Dermis microvascular lymphatic vessel endothelial cell (primary cell): ENCODE measurements around the gene ADGRA3. TPM values are rescaled to one million over a fixed set of nuclear protein-coding genes. Genes with fewer than 3 reads are reported as not detected.
A peak's percentile ranks its signal among the peaks of the same experiment; 100 is the strongest.
"Not testable (repeated sequence)": the region's sequence is repeated elsewhere in the genome, so short reads cannot be mapped to it uniquely, and the experiment has no call there.

Experiments
- DNase-seq, 2 donors: peaks; one replicate each; pipeline versions ENCODE4 v3.0.0 to v3.0.0-alpha.2; 2010; ENCODE audit warnings: low read depth in 2 of 2
- total RNA-seq: library from RNA; depleted of rRNA; stranded (reverse); fragments of >200 nt; gene quantifications from 2 replicates; pipeline ENCODE4 v1.2.1, GENCODE V29; 2014

Gene ADGRA3
- total RNA-seq, 1 donor from 2014 or later: 8.6 TPM

- DNase-seq: no peak
These were observed 37.4 kb downstream of the ADGRA3 start for GRCh38 chr4:22478426-22478825.

GRCh38 chr4:22477813-22478182 lies 38.1 kb downstream of the ADGRA3 start:
- DNase-seq: no peak

GRCh38 chr4:22477136-22477812 lies 38.6 kb downstream of the ADGRA3 start:
- DNase-seq: no peak

GRCh38 chr4:22476011-22476410 lies 39.9 kb downstream of the ADGRA3 start:
- DNase-seq: no peak

- not testable (repeated sequence) for DNase-seq
These were observed 40.6 kb downstream of the ADGRA3 start for GRCh38 chr4:22475311-22475646.

GRCh38 chr4:22474636-22475310 lies 41.1 kb downstream of the ADGRA3 start:
- DNase-seq: peak in 1 of 2 donors; percentile 13

- DNase-seq: peak in 1 of 2 donors; percentile 22
These were observed 42.6 kb downstream of the ADGRA3 start for GRCh38 chr4:22473268-22473667.

GRCh38 chr4:22471999-22472461 lies 43.8 kb downstream of the ADGRA3 start:
- DNase-seq: no peak

GRCh38 chr4:22471419-22471818 lies 44.4 kb downstream of the ADGRA3 start:
- no peak for DNase-seq

GRCh38 chr4:22466581-22466980 lies 49.3 kb downstream of the ADGRA3 start:
- no peak for DNase-seq

GRCh38 chr4:22465996-22466395 lies 49.9 kb downstream of the ADGRA3 start:
- no peak for DNase-seq

- DNase-seq: no peak
These were observed 50.5 kb downstream of the ADGRA3 start for GRCh38 chr4:22465349-22465748.

GRCh38 chr4:22463179-22463578 lies 52.7 kb downstream of the ADGRA3 start:
- no peak for DNase-seq

- no peak for DNase-seq
These were observed 53.2 kb downstream of the ADGRA3 start for GRCh38 chr4:22462688-22463087.

GRCh38 chr4:22460266-22460665 lies 55.6 kb downstream of the ADGRA3 start:
- DNase-seq: no peak

- DNase-seq: no peak
These were observed 57.8 kb downstream of the ADGRA3 start for GRCh38 chr4:22458098-22458497.

- DNase-seq: no peak
These were observed 58.5 kb downstream of the ADGRA3 start for GRCh38 chr4:22457348-22457747.

GRCh38 chr4:22456291-22456690 lies 59.6 kb downstream of the ADGRA3 start:
- DNase-seq: no peak

- DNase-seq: no peak
These were observed 60.9 kb downstream of the ADGRA3 start for GRCh38 chr4:22454955-22455354.

- DNase-seq: no peak
These were observed 61.5 kb downstream of the ADGRA3 start for GRCh38 chr4:22454216-22454838.

- DNase-seq: no peak
These were observed 71.1 kb downstream of the ADGRA3 start for GRCh38 chr4:22444813-22445212.

- no peak for DNase-seq
These were observed 72.9 kb downstream of the ADGRA3 start for GRCh38 chr4:22442956-22443355.

- no peak for DNase-seq
These were observed 74.9 kb downstream of the ADGRA3 start for GRCh38 chr4:22440999-22441398.
